UCSD-AML1 (cell line): ENCODE data around the gene CACNA1F.

Source experiments
- DNase-seq: peaks from one replicate; lab custom pipeline; 2025; ENCODE audit not compliant: unreplicated experiment; lab: John Stamatoyannopoulos, UW

CACNA1F gene

GRCh38 chrX:49231333-49232000 lies 1.7 kb downstream of the CACNA1F start:
- DNase-seq: no peak

- peak; percentile 80 for DNase-seq
These were observed 2.5 kb downstream of the CACNA1F start for GRCh38 chrX:49230500-49231232.

- no peak for DNase-seq
These were observed 5.0 kb downstream of the CACNA1F start for GRCh38 chrX:49228185-49228584.

- DNase-seq: no peak
These were observed 5.4 kb downstream of the CACNA1F start for GRCh38 chrX:49227726-49228125.

DNA sequence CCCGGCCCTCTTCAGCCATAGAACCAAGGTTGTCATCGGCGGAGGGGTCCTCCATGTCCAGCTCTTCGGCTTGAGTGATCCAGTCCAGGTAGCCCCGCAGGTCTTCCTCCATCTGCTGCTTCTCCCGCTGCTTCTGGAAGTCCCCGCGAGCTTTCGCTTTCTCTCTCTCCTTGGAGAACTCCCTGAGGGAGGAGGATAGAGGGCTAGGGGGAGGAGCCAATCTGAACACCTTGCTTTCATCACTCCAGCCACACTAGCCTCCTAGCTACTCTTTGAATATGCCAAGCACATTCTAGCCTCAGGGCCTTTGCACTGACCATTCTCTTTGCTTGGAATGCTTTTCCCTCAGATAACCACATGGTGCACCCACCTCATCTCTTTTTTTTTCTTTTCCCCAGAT lies 6.2 kb downstream of the CACNA1F start:
- no peak for DNase-seq

- no peak for DNase-seq
These were observed 7.3 kb downstream of the CACNA1F start for GRCh38 chrX:49225858-49226257.

GRCh38 chrX:49221868-49222267 lies 11.3 kb downstream of the CACNA1F start:
- DNase-seq: no peak

GRCh38 chrX:49220100-49220499 lies 13.0 kb downstream of the CACNA1F start:
- DNase-seq: no peak

- DNase-seq: no peak
These were observed 18.1 kb downstream of the CACNA1F start for GRCh38 chrX:49214996-49215526.

DNA sequence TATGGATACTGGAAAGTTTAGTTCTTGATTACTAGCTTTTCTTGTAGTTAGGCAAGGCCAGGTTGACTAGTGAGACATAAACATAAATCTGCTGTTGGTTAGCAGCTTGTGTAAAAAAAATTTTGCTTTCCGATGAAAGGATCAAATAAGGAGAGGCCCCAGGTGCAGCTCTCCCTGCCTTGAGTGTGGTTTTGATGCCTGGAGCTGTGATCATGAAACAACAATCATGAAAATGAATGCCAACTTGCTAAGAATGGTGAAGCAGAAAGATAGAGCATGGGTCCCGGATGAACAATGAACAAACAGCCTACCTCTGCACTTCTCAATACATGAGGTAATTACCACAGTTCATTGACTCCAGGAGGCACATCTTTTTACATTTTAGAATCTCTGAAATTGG lies 18.7 kb downstream of the CACNA1F start:
- no peak for DNase-seq

DNA sequence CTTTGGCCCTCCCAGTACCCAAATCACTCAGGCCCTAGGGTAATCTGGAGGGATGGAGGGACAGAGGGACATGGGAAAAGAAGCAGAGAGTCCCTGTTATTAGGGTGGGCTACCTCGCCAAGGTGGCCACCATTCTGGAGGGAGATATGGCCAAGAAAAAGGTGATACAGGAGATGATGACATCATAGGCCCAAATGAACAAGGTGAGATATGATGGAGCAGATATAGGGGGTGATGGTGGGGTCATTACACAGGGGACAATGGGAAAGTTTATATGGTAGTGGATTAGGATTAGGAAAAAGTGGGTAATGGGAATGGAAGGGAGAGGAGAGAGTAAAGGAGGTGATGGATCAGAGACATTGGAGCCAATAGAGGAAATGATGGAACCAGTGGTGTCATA lies 20.3 kb downstream of the CACNA1F start:
- no peak for DNase-seq

DNA sequence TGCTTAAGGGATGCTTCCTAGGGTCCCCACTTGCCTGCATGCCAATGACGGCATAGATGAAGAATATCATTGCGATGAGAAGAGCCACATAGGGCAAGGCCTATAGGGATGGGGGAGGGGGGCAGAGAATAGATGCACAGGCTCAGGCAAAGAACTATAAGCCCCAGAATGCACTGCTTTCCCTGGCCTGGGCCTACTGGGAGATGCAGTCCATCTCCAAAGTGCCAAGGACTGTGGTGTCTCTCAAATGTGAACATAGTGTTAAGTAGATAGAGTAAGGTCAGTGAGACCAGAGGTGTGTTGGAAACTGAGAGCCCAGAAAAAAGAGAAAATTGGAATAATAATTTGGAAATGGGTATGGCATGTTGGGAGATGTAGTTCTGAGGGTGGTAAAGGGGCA lies 20.9 kb downstream of the CACNA1F start:
- DNase-seq: no peak

- DNase-seq: no peak
These were observed 22.1 kb downstream of the CACNA1F start for GRCh38 chrX:49211074-49211473.

DNA sequence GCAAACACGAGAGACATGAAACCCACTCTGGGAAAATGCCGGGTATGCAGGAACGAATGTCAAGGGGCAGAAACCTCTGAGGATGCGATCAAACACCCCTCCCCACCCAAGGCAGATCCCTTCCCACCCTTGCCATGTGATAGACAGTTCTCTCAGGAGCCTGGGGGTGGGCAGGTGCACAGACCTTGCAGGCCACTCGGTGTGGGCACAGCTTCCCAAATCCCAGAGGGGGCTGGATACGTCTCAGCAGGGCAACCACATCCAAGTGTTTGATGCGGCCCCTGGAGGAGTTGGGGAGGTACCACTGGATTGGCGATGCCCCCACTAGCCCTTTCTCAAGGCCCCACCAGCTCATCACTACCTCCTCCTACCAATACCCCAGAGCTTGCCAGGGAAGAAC lies 22.7 kb downstream of the CACNA1F start:
- no peak for DNase-seq

DNA sequence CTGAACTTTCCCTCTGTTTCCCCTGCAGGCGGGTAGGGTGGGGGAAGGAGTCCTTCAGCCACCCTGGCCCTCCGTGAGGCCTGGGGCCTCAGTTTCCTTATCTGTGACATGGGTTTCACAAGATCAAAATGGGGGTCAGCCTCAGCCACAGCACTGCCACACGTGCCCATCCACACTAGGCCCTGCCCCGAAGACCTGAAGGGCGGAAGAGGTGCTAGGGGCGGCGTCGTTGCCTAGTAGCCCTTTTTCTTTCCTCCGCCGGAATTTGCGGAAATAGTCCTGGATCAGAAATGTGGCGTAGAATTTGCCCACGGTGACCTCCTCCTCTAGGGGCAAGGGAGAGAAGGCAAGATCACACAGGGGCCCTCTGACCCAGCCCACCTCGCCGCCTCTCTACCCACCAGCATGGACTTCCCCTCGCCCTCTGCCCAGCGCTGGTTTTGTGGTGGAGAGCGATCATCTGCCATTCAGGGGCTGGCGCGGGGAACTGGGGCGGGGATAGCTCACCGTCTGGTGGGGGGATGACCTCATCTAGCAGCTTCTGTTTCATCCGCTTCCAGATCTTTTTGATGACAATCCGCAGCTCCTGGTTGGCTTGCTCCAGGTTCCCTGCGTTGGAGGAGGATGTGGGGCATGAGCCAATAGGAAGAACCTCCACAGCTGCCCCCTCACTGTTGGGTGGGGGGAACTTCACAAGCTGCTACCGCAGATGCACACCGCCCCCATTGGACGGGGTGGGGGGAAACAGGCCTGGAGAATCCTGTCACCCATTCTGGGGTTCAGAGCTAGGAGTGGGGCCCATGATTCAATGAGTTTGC lies 23.5 kb downstream of the CACNA1F start:
- no peak for DNase-seq

DNA sequence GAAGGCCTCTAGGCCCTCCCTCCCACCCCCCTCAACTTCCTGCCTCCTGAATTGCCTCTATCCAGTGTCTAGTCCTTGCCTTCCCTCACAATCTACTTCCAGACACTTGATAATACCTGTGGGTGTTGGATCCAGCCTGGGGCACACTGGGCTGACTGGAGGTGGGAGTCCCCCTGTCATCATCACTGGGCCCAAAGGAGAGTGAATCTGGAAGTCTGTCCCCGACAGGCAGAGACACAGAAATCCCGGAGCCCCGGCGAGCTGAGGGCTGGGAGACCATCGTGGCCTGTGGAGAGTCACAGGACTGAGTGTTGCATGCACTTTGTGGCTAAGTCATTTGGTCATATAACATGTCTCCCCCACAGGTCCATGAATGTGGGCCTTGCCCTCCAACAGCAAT lies 24.7 kb downstream of the CACNA1F start:
- no peak for DNase-seq

DNA sequence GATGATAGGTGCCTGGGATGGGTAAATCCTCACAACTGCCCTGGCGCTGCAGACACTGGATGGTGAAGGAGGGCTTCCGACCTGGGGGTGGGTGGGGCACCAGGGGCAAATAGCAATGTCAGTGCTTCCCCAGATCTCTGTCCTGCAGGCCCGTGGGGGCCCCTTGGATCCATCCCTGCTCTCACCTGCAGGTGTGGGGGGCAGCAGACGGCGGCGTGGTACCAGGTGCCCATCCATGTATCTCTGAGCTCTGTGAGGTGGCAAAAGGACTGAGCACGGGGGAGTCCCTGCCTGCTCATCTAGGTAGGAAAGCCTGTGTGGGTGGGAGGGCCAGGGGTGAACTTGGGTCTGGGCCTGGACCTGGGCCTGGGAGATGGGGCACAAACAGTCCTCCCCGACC lies 26.6 kb downstream of the CACNA1F start:
- DNase-seq: no peak

DNA sequence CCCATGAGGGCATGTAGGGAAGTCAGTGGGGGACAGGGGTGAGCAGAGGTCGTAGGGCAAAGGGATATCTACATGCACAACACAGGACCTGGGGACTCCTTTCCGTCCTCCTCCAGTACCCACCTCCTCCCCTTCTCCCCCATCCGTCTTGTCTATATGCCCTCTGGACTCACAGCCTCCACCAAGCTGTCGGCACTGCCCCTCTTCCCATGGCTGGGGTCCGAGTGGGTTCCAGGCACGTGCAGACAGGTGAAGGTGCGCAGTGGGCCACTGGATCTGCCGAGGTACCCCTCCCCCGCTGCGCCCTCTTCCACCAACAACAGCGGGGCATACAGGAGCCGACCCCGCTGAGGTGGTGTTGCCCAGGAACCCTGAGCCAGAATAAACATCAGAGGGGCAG lies 27.7 kb downstream of the CACNA1F start:
- DNase-seq: no peak

DNA sequence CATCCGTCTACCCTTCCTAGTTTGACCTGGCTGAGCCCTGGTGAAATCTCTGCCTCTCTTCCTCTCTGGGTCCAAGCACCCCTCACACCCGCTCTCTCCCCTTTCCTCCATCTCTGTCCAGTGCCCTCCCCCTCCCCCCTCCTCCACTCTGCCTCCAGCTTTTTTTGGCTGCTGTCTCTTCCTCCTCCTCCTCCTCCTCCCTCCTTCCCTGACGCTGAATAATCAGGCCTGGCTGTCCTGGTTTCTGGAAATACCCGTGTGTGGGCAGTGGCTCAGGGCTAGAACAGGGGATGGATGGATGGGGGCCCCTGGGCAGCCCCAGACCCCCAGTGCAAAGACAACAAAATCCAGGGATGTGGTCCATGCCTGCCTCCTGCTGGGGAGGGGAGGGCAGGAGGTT lies 28.4 kb downstream of the CACNA1F start:
- no peak for DNase-seq

- no peak for DNase-seq
These were observed 29.1 kb downstream of the CACNA1F start for GRCh38 chrX:49204017-49204416.

- DNase-seq: no peak
These were observed 29.6 kb downstream of the CACNA1F start for GRCh38 chrX:49203536-49203935.

DNA sequence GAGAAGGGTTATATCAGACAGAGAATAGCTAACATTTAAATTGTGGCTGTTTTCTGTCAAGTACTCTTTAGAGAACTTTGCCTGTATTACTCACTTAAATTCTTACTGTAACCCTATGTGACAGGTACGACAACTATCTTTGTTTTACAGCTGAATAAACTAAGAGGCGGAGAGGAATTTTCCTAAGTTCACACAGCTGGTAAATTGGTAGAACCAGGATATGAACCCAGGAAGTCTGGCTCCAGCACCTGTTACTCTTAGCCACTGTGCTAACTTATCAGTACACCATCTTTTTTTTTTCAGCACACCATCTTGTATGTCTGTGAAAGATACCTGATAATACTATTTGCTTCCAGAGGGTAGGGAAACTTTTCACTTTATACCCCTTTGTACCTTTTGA lies 31.1 kb downstream of the CACNA1F start:
- DNase-seq: no peak
